Activated naive CD8-positive, alpha-beta T cell (primary cell): Measurements from ENCODE around the gene NQO2.
"Not testable (repeated sequence)": the region's sequence is repeated elsewhere in the genome, so short reads cannot be mapped to it uniquely, and the experiment has no call there.

Source experiments
- H3K27ac Mint-ChIP-seq: one replicate; pipeline ENCODE4 v1.8.0; 2021; ENCODE audit warnings: mixed read lengths
- H3K27me3 Mint-ChIP-seq: one replicate; pipeline ENCODE4 v1.8.0; 2021; ENCODE audit warnings: mixed read lengths
- H3K36me3 Mint-ChIP-seq: one replicate; pipeline ENCODE4 v1.8.0; 2021; ENCODE audit warnings: mixed read lengths
- H3K4me1 Mint-ChIP-seq: one replicate; pipeline ENCODE4 v1.8.0; 2021; ENCODE audit warnings: low read depth, mixed read lengths
- H3K4me3 Mint-ChIP-seq: one replicate; pipeline ENCODE4 v1.8.0; 2021; ENCODE audit warnings: mild to moderate bottlenecking, mixed read lengths
- H3K9me3 Mint-ChIP-seq: one replicate; pipeline ENCODE4 v1.8.0; 2021; ENCODE audit warnings: low read depth, mixed read lengths

Gene NQO2

DNA sequence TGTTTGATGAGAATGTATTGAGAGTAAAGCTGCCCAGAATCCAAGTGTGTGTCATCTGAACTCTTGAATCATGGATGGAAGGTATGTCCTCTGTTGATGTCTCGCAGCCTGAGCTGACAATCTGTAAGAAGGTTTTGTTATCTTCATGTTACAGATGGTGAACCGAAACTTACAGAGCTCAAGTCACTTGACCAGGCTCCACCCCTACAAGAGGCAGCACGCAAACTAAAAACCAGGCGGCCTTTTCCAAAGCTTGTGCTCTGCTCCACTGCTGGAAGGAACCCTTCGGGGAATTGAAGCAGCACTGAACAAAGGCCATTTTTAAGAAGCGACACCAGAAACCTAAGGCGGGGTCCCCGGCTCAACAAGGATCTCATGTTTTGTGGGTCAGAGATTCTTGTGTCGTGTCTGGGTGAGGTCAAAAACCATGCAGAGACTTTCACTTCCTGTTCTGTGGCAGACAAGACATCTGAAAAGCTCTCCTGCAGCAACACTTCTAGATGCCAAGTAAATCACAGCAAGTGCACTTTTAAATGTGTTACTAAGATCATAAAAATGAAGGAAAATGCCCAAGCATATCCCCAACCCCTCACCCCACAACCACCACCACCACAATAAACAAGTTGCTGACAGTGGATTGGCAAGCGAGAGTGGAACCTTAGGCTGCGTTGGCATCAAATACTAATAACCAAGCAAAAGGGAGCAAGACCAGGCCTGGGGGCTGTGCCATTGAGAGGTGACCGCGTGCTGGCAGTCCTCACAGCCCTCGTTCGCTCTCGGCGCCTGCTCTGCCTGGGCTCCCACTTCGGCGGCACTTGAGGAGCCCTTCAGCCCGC lies 27.3 kb downstream of the NQO2 start:
- Mint-ChIP-seq H3K9me3 (no peaks in the 10 kb centered on the region), H3K27me3 (peaks cover 1% of the 10 kb centered on the region), H3K4me1 (peaks cover 48% of the 10 kb centered on the region), H3K27ac (peak overlapping the region; percentile 64), H3K36me3 (peaks cover 5% of the 10 kb centered on the region), H3K4me3 (peak overlapping the region; percentile 61)

DNA sequence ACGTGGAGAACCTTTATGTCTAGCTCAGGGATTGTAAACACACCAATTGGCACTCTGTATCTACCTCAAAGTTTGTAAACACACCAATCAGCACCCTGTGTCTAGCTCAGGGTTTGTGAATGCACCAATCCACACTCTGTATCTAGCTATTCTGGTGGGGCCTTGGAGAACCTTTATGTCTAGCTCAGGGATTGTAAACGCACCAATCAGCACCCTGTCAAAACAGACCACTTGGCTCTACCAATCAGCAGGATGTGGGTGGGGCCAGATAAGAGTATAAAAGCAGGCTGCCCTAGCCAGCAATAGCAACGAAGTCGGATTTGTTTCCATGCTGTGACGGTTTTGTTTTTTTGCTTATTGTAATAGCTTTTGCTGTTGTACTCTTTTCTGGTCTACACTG lies 28.5 kb downstream of the NQO2 start:
- not testable (repeated sequence) for H3K27me3 Mint-ChIP-seq, H3K9me3 Mint-ChIP-seq, H3K36me3 Mint-ChIP-seq, H3K4me3 Mint-ChIP-seq, H3K27ac Mint-ChIP-seq
- H3K4me1 Mint-ChIP-seq, result peaks cover 43% of the 10 kb centered on the region

DNA sequence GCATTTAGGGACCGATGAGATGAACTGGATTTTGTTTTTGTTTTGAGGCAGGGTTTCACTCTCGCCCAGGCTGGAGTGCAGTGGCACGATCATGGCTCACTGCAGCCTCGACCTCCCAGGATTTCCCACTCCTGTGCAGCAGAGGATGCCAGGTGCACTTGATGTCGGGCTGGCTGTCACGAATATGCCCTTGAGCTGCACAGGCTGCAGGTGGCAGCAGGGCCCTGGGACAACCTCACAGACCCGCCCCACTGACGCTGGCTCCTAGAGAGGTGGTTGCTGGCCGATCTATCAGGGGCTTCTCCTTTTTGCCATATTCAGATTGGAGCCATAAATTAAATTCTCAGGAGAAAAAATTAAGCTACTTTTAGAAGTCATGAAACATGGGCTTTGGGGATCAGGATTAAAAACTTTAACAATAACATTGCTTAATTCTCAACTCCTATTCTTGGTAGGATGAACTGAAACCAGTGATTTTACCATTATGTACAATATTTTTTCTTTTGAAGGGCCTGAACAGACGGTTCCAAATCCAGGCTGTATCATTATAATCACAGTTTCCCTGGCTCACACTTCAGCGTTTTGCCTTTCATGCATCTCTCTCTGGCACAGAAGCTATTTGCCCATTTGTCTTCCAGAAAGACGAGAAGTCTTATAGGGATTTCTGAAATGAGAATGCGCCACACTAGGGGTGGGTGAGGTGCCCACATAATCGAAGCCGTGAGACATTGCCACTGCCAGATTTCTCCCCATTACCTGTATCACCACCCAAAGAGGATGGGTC lies 32.4 kb downstream of the NQO2 start:
- no peak overlapping the region for H3K27ac Mint-ChIP-seq

DNA sequence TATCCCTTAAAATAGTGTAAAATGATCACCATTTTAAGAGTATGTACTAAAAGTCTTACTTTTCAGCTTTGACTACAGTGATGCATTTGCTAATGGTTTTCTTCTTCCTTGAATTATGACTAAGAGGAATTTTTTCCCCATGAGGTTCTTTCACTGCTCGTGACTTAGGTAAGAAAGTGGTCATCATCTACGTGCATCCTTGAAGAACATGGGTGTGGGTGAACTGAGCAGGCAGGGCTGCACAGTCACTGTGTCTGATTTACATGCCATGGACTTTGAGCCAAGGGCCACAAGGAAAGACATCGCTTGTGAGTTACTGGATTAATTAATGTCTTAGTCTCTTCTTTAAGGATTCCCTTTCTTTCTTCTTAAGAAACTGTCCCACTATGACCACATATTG lies 33.3 kb downstream of the NQO2 start:
- peaks cover 5% of the 10 kb centered on the region for H3K4me1 Mint-ChIP-seq
- no peak overlapping the region for H3K27ac Mint-ChIP-seq
- H3K9me3 Mint-ChIP-seq, result no peaks in the 10 kb centered on the region
- no peaks in the 10 kb centered on the region for H3K36me3 Mint-ChIP-seq
- peaks cover 1% of the 10 kb centered on the region for H3K27me3 Mint-ChIP-seq
- no peak overlapping the region for H3K4me3 Mint-ChIP-seq

More for the DNA sequence above, 32.4 kb downstream of the NQO2 start:
- Mint-ChIP-seq H3K4me3 (no peak overlapping the region), H3K36me3 (no peaks in the 10 kb centered on the region), H3K4me1 (peaks cover 9% of the 10 kb centered on the region), H3K9me3 (no peaks in the 10 kb centered on the region), H3K27me3 (peaks cover 1% of the 10 kb centered on the region)

DNA sequence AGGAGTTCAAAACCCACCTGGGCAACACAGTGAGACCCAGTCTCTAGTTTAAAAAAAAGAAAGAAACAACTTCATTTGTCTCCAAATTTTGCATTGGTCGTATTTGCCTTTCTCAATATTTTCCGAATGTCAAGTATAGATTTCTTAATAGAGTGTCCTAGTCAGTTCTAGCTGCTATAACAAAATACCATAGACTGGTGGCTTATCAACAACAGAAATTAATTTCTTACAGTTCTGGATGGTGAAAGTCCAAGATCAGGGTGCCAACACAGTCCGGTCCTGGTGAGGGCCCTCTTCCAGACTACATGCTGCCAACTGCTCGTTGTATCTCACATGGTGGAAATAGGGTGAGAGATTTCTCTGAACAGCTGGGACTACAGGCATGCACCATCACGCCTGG lies 34.0 kb downstream of the NQO2 start:
- H3K9me3 Mint-ChIP-seq, result no peaks in the 10 kb centered on the region
- H3K4me1 Mint-ChIP-seq, result no peaks in the 10 kb centered on the region
- no peak overlapping the region for H3K4me3 Mint-ChIP-seq
- H3K27me3 Mint-ChIP-seq, result peaks cover 1% of the 10 kb centered on the region
- H3K36me3 Mint-ChIP-seq, result no peaks in the 10 kb centered on the region
- H3K27ac Mint-ChIP-seq, result no peak overlapping the region

DNA sequence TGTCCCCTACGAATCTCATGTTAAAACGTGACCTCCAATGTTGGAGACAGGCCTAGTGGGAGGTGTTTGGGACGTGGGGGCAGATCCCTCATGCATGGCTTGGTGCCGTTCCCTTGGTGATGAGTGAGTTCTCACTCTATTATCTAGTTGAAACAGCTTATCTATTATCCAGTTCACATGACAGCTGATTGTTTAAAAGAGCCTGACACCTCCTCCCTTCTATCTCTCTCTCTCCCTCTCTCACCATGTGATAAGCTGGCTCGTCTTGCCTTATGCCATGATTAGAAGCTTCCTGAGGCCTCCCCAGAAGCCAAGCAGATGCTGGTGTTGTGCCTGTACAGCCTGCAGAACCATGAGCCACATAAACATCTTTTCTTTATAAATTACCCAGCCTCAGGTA lies 35.7 kb downstream of the NQO2 start:
- Mint-ChIP-seq H3K4me1 (no peaks in the 10 kb centered on the region), H3K27me3 (no peaks in the 10 kb centered on the region), H3K9me3 (no peaks in the 10 kb centered on the region), H3K27ac (no peak overlapping the region), H3K36me3 (no peaks in the 10 kb centered on the region), H3K4me3 (no peak overlapping the region)

DNA sequence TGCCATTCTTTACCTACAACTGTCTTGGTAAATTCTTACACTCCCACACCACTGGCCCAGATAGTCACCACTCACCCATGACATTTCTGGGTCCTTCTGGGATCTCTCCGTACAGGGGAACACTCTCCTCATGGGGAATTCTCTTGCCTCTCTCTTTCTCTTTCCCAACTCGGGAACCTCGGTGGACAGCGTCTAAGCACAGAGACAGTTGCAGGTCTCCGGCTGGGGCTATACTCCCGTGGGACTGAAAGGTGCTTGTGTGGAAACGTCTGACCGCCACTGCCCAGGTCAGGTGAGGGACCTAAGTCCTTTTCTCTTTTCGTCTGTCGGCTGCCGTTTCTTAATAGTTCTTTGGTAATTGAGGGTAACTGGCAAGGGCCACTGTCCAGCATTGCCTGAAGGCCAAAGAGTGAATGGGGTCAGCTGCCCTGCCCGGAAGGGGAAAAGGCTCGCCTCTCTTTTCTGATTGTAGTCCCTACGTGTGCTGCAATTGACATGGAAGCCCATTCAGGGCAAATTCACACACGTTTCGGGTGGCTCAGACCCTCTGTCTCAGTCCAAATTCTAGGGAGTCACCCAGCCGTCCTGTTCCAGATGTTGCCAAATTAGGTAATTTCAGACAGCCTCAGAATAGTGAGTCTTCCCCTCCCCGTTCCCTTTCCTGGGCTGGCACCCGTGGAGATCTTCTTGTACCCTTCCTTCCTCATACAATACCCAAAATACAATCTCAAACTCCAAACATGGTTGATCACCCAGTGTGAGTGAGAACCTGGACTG lies 37.4 kb downstream of the NQO2 start:
- no peak overlapping the region for H3K27ac Mint-ChIP-seq
- no peak overlapping the region for H3K4me3 Mint-ChIP-seq
- no peaks in the 10 kb centered on the region for H3K27me3 Mint-ChIP-seq
- H3K36me3 Mint-ChIP-seq, result no peaks in the 10 kb centered on the region
- H3K9me3 Mint-ChIP-seq, result no peaks in the 10 kb centered on the region
- H3K4me1 Mint-ChIP-seq, result no peaks in the 10 kb centered on the region

DNA sequence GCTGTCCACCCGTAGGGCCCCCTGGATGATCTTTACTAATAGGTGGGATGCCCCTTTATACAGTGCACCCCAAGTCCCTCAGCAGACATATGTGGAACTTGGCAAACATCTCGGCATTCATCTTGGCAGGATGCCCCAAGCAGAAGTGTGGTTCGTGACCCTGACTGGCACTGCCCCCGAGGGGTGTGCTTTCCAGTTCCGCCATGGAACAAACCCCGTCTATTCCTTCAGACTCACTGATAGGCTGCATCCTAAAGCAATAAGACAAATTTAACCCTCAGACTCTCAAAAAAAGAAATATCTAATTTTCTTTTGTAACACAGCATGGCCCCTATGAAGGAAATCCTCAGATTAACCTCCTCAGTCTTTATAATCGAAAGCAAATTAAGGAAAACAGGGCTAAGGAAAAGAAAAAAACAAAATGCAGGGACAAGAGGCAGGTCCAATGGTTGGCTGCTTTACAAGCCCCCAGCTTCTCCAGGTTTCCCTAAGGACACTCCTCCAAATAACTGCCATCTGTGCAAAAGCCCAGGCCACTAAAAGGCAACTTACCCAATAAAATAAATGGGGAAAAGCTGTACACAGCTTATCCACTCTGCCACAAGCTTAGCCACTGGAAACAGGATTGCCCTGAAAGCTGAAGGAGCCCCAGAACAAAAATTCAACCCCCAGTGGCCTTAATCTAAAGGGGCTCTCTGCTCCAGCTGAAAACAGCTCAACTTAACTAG lies 38.1 kb downstream of the NQO2 start:
- Mint-ChIP-seq H3K9me3 (no peaks in the 10 kb centered on the region), H3K27ac (no peak overlapping the region), H3K27me3 (no peaks in the 10 kb centered on the region), H3K4me1 (no peaks in the 10 kb centered on the region), H3K36me3 (no peaks in the 10 kb centered on the region), H3K4me3 (no peak overlapping the region)

DNA sequence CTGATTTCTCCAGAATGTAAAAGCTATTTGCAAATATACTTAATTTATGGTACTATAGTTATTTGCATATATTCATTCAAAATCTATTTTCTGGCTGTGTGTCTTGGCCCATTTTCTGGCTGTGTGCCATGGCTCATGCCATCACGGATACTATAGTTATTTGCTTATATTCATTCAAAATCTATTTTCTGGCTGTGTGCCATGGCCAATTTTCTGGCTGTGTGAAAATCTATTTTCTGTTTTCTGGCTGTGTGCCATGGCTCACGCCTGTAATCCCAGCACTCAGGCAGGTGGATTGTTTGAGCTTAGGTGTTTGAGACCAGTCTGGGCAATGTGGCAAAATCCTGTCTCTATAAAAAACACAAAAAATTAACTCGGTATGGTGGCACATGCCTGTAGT lies 39.7 kb downstream of the NQO2 start:
- Mint-ChIP-seq H3K27me3 (no peaks in the 10 kb centered on the region), H3K36me3 (no peaks in the 10 kb centered on the region), H3K9me3 (no peaks in the 10 kb centered on the region), H3K4me1 (no peaks in the 10 kb centered on the region), H3K4me3 (no peak overlapping the region), H3K27ac (no peak overlapping the region)

DNA sequence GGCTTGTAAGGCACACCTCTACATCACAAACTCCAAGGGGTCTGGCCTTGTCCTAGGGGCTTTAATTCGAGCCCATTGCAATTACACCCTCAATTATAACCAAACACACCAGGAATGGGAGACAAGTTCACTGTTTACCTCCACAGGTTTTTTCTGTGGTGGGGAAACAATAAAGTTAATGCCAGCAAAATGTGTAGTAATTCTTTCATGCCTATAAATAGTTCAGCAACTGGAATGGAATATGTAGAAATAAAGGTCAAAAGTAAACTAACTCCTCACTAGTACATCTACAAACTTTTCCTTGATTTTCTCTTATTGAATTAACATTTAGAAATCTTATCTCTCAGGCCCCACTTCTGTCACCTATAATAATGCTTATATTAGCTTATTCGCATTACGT lies 41.5 kb downstream of the NQO2 start:
- Mint-ChIP-seq H3K27me3 (no peaks in the 10 kb centered on the region), H3K4me1 (no peaks in the 10 kb centered on the region), H3K4me3 (no peak overlapping the region), H3K36me3 (no peaks in the 10 kb centered on the region), H3K27ac (no peak overlapping the region), H3K9me3 (no peaks in the 10 kb centered on the region)

DNA sequence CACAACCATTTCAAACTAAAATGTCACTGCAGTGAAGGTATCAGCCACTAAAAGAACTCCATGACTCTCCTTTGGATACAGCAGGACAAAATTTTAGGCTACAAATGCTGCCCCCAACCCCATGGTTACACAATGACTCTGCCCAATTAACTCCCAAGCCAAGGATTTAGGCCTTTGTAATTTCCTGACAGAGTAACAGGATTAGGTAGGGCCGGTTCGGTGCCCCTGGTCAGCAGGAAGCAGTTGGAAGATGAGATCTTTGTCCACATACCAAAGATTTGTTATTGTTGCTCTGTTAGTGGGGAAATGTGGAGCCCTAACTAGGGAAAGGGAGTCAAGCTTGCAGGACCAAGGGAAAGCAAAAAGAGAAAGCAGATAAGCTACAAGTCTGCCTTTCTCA lies 41.9 kb downstream of the NQO2 start:
- H3K27ac Mint-ChIP-seq, result no peak overlapping the region
- no peaks in the 10 kb centered on the region for H3K9me3 Mint-ChIP-seq
- no peaks in the 10 kb centered on the region for H3K27me3 Mint-ChIP-seq
- H3K36me3 Mint-ChIP-seq, result no peaks in the 10 kb centered on the region
- H3K4me3 Mint-ChIP-seq, result no peak overlapping the region
- H3K4me1 Mint-ChIP-seq, result no peaks in the 10 kb centered on the region

DNA sequence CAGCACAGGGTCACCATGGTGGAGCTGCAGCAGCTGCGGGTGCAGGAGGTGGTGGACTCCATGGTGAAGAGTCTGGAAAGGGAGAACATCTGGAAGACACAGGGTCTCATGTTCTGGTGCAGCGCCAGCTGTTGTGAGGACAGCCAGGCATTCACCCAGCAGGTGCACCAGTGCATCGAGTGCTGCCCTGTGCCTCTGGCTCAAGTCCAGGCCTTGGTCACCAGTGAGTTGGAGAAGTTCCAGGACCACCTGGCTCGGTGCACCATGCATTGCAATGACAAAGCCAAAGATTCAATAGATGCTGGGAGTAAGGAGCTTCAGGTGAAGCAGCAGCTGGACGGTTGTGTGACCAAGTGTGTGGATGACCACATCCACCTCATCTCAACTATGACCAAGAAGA lies 45.7 kb downstream of the NQO2 start:
- no peaks in the 10 kb centered on the region for H3K27me3 Mint-ChIP-seq
- H3K36me3 Mint-ChIP-seq, result no peaks in the 10 kb centered on the region
- H3K4me1 Mint-ChIP-seq, result no peaks in the 10 kb centered on the region
- no peak overlapping the region for H3K4me3 Mint-ChIP-seq
- no peaks in the 10 kb centered on the region for H3K9me3 Mint-ChIP-seq
- no peak overlapping the region for H3K27ac Mint-ChIP-seq

DNA sequence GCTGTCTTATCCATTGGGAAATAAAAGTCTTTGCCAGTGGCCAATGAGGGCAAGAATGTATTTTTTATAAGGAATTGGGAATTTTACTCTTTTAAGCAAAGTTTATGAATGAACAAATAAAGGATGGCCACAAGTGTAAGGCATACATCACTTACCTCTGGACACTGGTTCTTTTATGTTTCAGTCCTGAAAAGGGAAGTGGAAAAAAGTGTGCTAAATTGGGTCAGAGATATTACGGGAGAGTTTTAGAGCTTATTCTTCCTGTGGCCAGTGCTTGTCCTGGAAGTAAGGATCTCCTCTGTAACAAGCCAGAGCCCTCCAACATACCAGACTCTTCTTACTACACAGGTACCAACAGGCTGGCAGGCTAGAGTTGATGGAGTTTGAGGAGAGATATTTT lies 46.1 kb downstream of the NQO2 start:
- Mint-ChIP-seq H3K9me3 (no peaks in the 10 kb centered on the region), H3K4me1 (no peaks in the 10 kb centered on the region), H3K36me3 (no peaks in the 10 kb centered on the region), H3K27me3 (no peaks in the 10 kb centered on the region), H3K27ac (no peak overlapping the region), H3K4me3 (no peak overlapping the region)

DNA sequence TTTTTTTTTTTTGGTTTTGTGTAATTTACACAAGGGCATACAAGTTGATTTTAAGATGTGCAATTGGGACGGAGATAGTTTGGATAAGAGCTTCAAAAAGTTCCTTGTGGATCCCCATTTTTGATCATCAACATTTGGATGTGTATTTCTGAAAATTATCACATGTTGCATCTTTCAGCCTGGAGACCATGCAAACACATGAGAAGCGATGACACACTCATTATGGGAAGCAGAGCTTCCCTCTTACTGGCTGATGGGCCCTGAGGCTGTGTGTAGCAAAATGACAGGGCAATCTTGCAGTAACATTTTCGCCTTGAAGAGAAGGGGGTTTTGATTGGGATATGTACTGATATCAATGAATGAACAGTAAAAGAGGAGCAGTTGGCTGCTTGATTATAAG lies 46.6 kb downstream of the NQO2 start:
- no peaks in the 10 kb centered on the region for H3K27me3 Mint-ChIP-seq
- no peaks in the 10 kb centered on the region for H3K36me3 Mint-ChIP-seq
- H3K27ac Mint-ChIP-seq, result no peak overlapping the region
- H3K4me3 Mint-ChIP-seq, result no peak overlapping the region
- H3K4me1 Mint-ChIP-seq, result no peaks in the 10 kb centered on the region
- no peaks in the 10 kb centered on the region for H3K9me3 Mint-ChIP-seq

DNA sequence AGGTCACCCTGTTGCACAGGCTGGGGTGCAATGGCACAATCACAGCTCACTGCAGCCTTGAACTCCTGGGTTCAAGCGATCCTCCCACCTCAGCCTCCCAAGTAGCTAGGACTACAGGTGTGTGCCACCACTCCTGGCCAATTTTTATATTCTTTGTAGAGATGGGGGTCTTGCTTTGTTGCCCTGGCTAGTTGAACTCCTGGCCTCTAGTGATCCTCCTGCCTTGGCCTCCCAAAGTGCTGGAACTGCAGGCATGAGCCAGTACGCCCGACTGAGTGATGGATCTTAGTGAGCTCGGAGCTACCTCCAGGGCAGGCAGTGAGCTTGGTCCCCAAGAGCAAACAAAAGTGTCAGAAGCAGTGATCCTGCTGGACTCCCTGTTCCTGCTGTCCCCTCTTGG lies 48.3 kb downstream of the NQO2 start:
- H3K27ac Mint-ChIP-seq, H3K27me3 Mint-ChIP-seq, H3K9me3 Mint-ChIP-seq: not testable (repeated sequence)

More for the DNA sequence above, 48.3 kb downstream of the NQO2 start:
- not testable (repeated sequence) for H3K4me3 Mint-ChIP-seq, H3K4me1 Mint-ChIP-seq, H3K36me3 Mint-ChIP-seq
